GM23338 (cell line): ENCODE data around the gene CCDC187. TPM values are rescaled to one million over a fixed set of nuclear protein-coding genes. Genes with fewer than 3 reads are reported as not detected.

Experiments used
- ATAC-seq: fragments of 200-7000 bp; cut with Tn5 transposase; 3 replicates; pipeline ENCODE4 v1.9.1; 2020
- DNase-seq: peaks from one replicate; pipeline ENCODE4 v3.0.0-alpha.2; 2015; ENCODE audit warnings: low spot score
- H2AFZ ChIP-seq: fragments of 200-600 bp; sonication (generic); 2 replicates; pipeline ENCODE4 v1.8.0; 2016; ENCODE audit warnings: antibody characterized with exemption, mild to moderate bottlenecking, moderate library complexity
- H3F3A ChIP-seq: fragments of 200-600 bp; sonication (generic); replicated peaks from 2 replicates; pipeline ENCODE4 v1.8.0; 2017; ENCODE audit warnings: antibody characterized with exemption, mixed run types, low read depth
- H3K27ac ChIP-seq: fragments of 200-600 bp; sonication (generic); 2 replicates; pipeline ENCODE4 v1.6.1; 2016; ENCODE audit warnings: low read depth
- H3K27me3 ChIP-seq: fragments of 200-600 bp; sonication (generic); 2 replicates; pipeline ENCODE4 v1.8.0; 2016; ENCODE audit warnings: mild to moderate bottlenecking, mixed run types, moderate library complexity; ENCODE audit not compliant: insufficient read depth
- H3K36me3 ChIP-seq: fragments of 200-600 bp; sonication (generic); 2 replicates; pipeline ENCODE4 v1.8.0; 2016; ENCODE audit warnings: mild to moderate bottlenecking; ENCODE audit not compliant: insufficient read depth
- H3K4me1 ChIP-seq: fragments of 200-600 bp; sonication (generic); 2 replicates; pipeline ENCODE4 v1.8.0; 2016; ENCODE audit warnings: mild to moderate bottlenecking, moderate library complexity; ENCODE audit not compliant: insufficient read depth
- H3K4me2 ChIP-seq: fragments of 200-600 bp; sonication (generic); 2 replicates; pipeline ENCODE4 v1.7.1; 2017; ENCODE audit warnings: mixed run types
- H3K4me3 ChIP-seq: fragments of 200-600 bp; sonication (generic); 2 replicates; pipeline ENCODE4 v1.6.1; 2016; ENCODE audit warnings: mixed run types
- H3K79me2 ChIP-seq: fragments of 200-600 bp; sonication (generic); replicated peaks from 2 replicates; pipeline ENCODE4 v1.8.0; 2017; ENCODE audit warnings: mild to moderate bottlenecking; ENCODE audit not compliant: insufficient read depth
- H3K9me2 ChIP-seq: fragments of 200-600 bp; sonication (generic); 2 replicates; pipeline ENCODE4 v1.8.0; 2017; ENCODE audit not compliant: insufficient read depth
- H4K20me1 ChIP-seq: fragments of 200-600 bp; sonication (generic); replicated peaks from 2 replicates; pipeline ENCODE4 v1.8.0; 2017; ENCODE audit warnings: mild to moderate bottlenecking; ENCODE audit not compliant: insufficient read depth
- H3K27ac Mint-ChIP-seq: 2 replicates; pipeline ENCODE4 v1.8.0; 2020; ENCODE audit warnings: inconsistent platforms, mild to moderate bottlenecking, moderate library complexity, mixed read lengths
- H3K27me3 Mint-ChIP-seq: 3 replicates; pipeline ENCODE4 v1.8.0; 2022; ENCODE audit warnings: low read depth, mild to moderate bottlenecking, moderate library complexity, mixed read lengths, inconsistent platforms; ENCODE audit not compliant: insufficient read depth, poor library complexity
- H3K36me3 Mint-ChIP-seq: 3 replicates; pipeline ENCODE4 v1.8.0; 2021; ENCODE audit warnings: low read depth, mild to moderate bottlenecking, inconsistent platforms, moderate library complexity, mixed read lengths
- H3K4me1 Mint-ChIP-seq: 3 replicates; pipeline ENCODE4 v1.8.0; 2020; ENCODE audit warnings: mild to moderate bottlenecking, inconsistent platforms, mixed read lengths
- H3K4me3 Mint-ChIP-seq: 3 replicates; pipeline ENCODE4 v1.8.0; 2021; ENCODE audit warnings: moderate library complexity, mild to moderate bottlenecking, inconsistent platforms, mixed read lengths
- H3K9me3 Mint-ChIP-seq: 3 replicates; pipeline ENCODE4 v1.8.0; 2020; ENCODE audit warnings: moderate library complexity, mild to moderate bottlenecking, inconsistent platforms, mixed read lengths
- CREB1 ChIP-seq: fragments of 250-450 bp; sonication (Bioruptor Pico); IDR thresholded peaks from 2 replicates; pipeline ENCODE4 v1.5.0; 2020; ENCODE audit warnings: low read depth, mild to moderate bottlenecking, moderate library complexity
- EZH2 ChIP-seq: fragments of 200-600 bp; sonication (generic); IDR thresholded peaks from one replicate; pipeline ENCODE4 v1.8.0; 2017; ENCODE audit warnings: antibody characterized with exemption, mild to moderate bottlenecking, low read depth; ENCODE audit not compliant: unreplicated experiment
- EZH2phosphoT487 ChIP-seq: fragments of 200-600 bp; sonication (generic); IDR thresholded peaks from one replicate; pipeline ENCODE4 v1.8.1; 2018; ENCODE audit warnings: antibody characterized with exemption; ENCODE audit not compliant: unreplicated experiment
- JUNB ChIP-seq: IDR thresholded peaks from one replicate; pipeline ENCODE4 v1.6.1; 2016; ENCODE audit warnings: antibody characterized with exemption; ENCODE audit not compliant: unreplicated experiment
- NANOG ChIP-seq: IDR thresholded peaks from 2 replicates; pipeline ENCODE4 v1.6.1; 2016; ENCODE audit warnings: antibody characterized with exemption, borderline replicate concordance
- POLR2AphosphoS5 ChIP-seq: IDR thresholded peaks from 2 replicates; pipeline ENCODE4 v1.6.1; 2016; ENCODE audit warnings: antibody characterized with exemption, low read depth
- REST ChIP-seq: IDR thresholded peaks from one replicate; pipeline ENCODE4 v1.6.1; 2018; ENCODE audit warnings: antibody characterized with exemption; ENCODE audit not compliant: unreplicated experiment
- STAT1 ChIP-seq: IDR thresholded peaks from one replicate; pipeline ENCODE4 v1.6.1; 2016; ENCODE audit warnings: antibody characterized with exemption; ENCODE audit not compliant: unreplicated experiment
- ZNF114 ChIP-seq: fragments of 250-450 bp; sonication (Bioruptor Pico); IDR thresholded peaks from 2 replicates; pipeline ENCODE4 v1.5.0; 2020; ENCODE audit warnings: mild to moderate bottlenecking, moderate library complexity
- ZNF331 ChIP-seq: fragments of 250-450 bp; sonication (Bioruptor Pico); IDR thresholded peaks from 2 replicates; pipeline ENCODE4 v1.5.0; 2020; ENCODE audit warnings: low read depth, mild to moderate bottlenecking, moderate library complexity
- polyA plus RNA-seq: library from polyadenylated mRNA; unstranded; fragments of >200 nt; fragmentation: Nextera tagmentation; extraction: Ambion mirVana; gene quantifications from 2 replicates; pipeline ENCODE4 v1.2.1, GENCODE V29; 2016
- total RNA-seq: library from RNA; depleted of rRNA; stranded (reverse); fragments of >200 nt; shearing (Covaris generic); gene quantifications from 2 replicates; pipeline ENCODE4 v1.2.3, GENCODE V29; 2014
- TF ChIP-seq, protein P1 (sequence below): fragments of 250-450 bp; sonication (Bioruptor Pico); IDR thresholded peaks from 2 replicates; pipeline ENCODE4 v1.5.0; 2020; ENCODE audit warnings: mild to moderate bottlenecking, moderate library complexity
- TF ChIP-seq, protein P2 (sequence below), 2 experiments: fragments of 200-600 bp in 1 of 2; sonication (generic) in 1 of 2; conservative IDR thresholded peaks; 2 replicates each; pipeline versions ENCODE4 v1.5.1 to v1.6.1; 2016 to 2017; ENCODE audit warnings: antibody characterized with exemption in 2 of 2, low read depth in 2 of 2, mild to moderate bottlenecking in 2 of 2, moderate library complexity in 1 of 2
- TF ChIP-seq, protein P3 (sequence below): IDR thresholded peaks from 2 replicates; pipeline ENCODE4 v1.6.1; 2016; ENCODE audit warnings: antibody characterized with exemption

CCDC187 gene
- total and polyA plus RNA-seq, 2 experiments from 2014 or later = 0.14 TPM; not detected in 1

- H3K4me3 Mint-ChIP-seq = no peak overlapping the region
- no peak overlapping the region for H2AFZ ChIP-seq
- H3K4me1 Mint-ChIP-seq = peaks cover 4% of the 10 kb centered on the region; the same call in 1 of the 3 replicates
- H3K36me3 Mint-ChIP-seq = no peaks in the 10 kb centered on the region
- no peaks in the 10 kb centered on the region for H3K79me2 ChIP-seq
- peaks cover 5% of the 10 kb centered on the region for H3K27me3 Mint-ChIP-seq
- H3K27me3 ChIP-seq = no peaks in the 10 kb centered on the region
- H3F3A ChIP-seq = peaks cover 4% of the 10 kb centered on the region; the same call in 1 of the 2 replicates
- H3K4me3 ChIP-seq = no peak overlapping the region
- ATAC-seq = no peak
- H3K9me3 Mint-ChIP-seq = no peaks in the 10 kb centered on the region
- H3K4me2 ChIP-seq = no peak overlapping the region
- TF ChIP-seq NANOG (no peak), CREB1 (CRISPR knock-in tag) (no peak), EZH2 (no peak), STAT1 (no peak), REST (no peak), JUNB (no peak), ZNF114 (no peak), ZNF331 (CRISPR knock-in tag) (no peak), EZH2phosphoT487 (no peak), POLR2AphosphoS5 (no peak)
- TF ChIP-seq, protein P1, sequence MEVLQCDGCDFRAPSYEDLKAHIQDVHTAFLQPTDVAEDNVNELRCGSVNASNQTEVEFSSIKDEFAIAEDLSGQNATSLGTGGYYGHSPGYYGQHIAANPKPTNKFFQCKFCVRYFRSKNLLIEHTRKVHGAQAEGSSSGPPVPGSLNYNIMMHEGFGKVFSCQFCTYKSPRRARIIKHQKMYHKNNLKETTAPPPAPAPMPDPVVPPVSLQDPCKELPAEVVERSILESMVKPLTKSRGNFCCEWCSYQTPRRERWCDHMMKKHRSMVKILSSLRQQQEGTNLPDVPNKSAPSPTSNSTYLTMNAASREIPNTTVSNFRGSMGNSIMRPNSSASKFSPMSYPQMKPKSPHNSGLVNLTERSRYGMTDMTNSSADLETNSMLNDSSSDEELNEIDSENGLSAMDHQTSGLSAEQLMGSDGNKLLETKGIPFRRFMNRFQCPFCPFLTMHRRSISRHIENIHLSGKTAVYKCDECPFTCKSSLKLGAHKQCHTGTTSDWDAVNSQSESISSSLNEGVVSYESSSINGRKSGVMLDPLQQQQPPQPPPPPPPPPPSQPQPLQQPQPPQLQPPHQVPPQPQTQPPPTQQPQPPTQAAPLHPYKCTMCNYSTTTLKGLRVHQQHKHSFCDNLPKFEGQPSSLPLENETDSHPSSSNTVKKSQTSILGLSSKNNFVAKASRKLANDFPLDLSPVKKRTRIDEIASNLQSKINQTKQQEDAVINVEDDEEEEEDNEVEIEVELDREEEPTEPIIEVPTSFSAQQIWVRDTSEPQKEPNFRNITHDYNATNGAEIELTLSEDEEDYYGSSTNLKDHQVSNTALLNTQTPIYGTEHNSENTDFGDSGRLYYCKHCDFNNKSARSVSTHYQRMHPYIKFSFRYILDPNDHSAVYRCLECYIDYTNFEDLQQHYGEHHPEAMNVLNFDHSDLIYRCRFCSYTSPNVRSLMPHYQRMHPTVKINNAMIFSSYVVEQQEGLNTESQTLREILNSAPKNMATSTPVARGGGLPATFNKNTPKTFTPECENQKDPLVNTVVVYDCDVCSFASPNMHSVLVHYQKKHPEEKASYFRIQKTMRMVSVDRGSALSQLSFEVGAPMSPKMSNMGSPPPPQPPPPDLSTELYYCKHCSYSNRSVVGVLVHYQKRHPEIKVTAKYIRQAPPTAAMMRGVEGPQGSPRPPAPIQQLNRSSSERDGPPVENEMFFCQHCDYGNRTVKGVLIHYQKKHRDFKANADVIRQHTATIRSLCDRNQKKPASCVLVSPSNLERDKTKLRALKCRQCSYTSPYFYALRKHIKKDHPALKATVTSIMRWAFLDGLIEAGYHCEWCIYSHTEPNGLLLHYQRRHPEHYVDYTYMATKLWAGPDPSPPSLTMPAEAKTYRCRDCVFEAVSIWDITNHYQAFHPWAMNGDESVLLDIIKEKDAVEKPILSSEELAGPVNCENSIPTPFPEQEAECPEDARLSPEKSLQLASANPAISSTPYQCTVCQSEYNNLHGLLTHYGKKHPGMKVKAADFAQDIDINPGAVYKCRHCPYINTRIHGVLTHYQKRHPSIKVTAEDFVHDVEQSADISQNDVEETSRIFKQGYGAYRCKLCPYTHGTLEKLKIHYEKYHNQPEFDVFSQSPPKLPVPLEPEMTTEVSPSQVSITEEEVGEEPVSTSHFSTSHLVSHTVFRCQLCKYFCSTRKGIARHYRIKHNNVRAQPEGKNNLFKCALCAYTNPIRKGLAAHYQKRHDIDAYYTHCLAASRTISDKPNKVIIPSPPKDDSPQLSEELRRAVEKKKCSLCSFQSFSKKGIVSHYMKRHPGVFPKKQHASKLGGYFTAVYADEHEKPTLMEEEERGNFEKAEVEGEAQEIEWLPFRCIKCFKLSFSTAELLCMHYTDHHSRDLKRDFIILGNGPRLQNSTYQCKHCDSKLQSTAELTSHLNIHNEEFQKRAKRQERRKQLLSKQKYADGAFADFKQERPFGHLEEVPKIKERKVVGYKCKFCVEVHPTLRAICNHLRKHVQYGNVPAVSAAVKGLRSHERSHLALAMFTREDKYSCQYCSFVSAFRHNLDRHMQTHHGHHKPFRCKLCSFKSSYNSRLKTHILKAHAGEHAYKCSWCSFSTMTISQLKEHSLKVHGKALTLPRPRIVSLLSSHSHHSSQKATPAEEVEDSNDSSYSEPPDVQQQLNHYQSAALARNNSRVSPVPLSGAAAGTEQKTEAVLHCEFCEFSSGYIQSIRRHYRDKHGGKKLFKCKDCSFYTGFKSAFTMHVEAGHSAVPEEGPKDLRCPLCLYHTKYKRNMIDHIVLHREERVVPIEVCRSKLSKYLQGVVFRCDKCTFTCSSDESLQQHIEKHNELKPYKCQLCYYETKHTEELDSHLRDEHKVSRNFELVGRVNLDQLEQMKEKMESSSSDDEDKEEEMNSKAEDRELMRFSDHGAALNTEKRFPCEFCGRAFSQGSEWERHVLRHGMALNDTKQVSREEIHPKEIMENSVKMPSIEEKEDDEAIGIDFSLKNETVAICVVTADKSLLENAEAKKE = no peak
- TF ChIP-seq, protein P2, sequence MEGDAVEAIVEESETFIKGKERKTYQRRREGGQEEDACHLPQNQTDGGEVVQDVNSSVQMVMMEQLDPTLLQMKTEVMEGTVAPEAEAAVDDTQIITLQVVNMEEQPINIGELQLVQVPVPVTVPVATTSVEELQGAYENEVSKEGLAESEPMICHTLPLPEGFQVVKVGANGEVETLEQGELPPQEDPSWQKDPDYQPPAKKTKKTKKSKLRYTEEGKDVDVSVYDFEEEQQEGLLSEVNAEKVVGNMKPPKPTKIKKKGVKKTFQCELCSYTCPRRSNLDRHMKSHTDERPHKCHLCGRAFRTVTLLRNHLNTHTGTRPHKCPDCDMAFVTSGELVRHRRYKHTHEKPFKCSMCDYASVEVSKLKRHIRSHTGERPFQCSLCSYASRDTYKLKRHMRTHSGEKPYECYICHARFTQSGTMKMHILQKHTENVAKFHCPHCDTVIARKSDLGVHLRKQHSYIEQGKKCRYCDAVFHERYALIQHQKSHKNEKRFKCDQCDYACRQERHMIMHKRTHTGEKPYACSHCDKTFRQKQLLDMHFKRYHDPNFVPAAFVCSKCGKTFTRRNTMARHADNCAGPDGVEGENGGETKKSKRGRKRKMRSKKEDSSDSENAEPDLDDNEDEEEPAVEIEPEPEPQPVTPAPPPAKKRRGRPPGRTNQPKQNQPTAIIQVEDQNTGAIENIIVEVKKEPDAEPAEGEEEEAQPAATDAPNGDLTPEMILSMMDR (conservative IDR thresholded peaks at IDR 0.05; ENCODE audit: low read depth in 2 of 2) = no peak
- TF ChIP-seq, protein P3, sequence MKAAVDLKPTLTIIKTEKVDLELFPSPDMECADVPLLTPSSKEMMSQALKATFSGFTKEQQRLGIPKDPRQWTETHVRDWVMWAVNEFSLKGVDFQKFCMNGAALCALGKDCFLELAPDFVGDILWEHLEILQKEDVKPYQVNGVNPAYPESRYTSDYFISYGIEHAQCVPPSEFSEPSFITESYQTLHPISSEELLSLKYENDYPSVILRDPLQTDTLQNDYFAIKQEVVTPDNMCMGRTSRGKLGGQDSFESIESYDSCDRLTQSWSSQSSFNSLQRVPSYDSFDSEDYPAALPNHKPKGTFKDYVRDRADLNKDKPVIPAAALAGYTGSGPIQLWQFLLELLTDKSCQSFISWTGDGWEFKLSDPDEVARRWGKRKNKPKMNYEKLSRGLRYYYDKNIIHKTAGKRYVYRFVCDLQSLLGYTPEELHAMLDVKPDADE = no peak
- no peaks in the 10 kb centered on the region for H3K9me2 ChIP-seq
- DNase-seq = no peak
- no peaks in the 10 kb centered on the region for H3K4me1 ChIP-seq
- H4K20me1 ChIP-seq = no peaks in the 10 kb centered on the region
- H3K27ac Mint-ChIP-seq = no peak overlapping the region
- H3K36me3 ChIP-seq = no peaks in the 10 kb centered on the region
- no peak overlapping the region for H3K27ac ChIP-seq
These were observed 15.7 kb downstream of the CCDC187 start for GRCh38 chr9:136287960-136288753.
